H1 (cell line): ENCODE results near the gene FBP1. TPM values are rescaled to one million over a fixed set of nuclear protein-coding genes. Genes with fewer than 3 reads are reported as not detected.

Experiments used
- EGR1 ChIP-seq: IDR thresholded peaks from 2 replicates; pipeline ENCODE4 v1.6.1; 2011; ENCODE audit warnings: low read depth, low read length, borderline replicate concordance
- JUND ChIP-seq: IDR thresholded peaks from 2 replicates; pipeline ENCODE4 v1.6.1; 2011; ENCODE audit warnings: mild to moderate bottlenecking, improper control_type of control experiment, low read length
- SP4 ChIP-seq: IDR thresholded peaks from 2 replicates; pipeline ENCODE4 v1.6.1; 2012; ENCODE audit warnings: low read length, inconsistent platforms
- polyA plus RNA-seq, 7 experiments: library from polyadenylated mRNA; depleted of rRNA in 3 of 7; stranded (reverse) in 5 of 7; unstranded in 2 of 7; fragments of >200 nt in 5 of 7; fragments of 200-250 nt in 2 of 7; gene quantifications; 1 replicate in 5 of 7; 2 replicates in 1 of 7; 4 replicates in 1 of 7; pipeline versions ENCODE4 v1.2.1 to v1.2.3, GENCODE V29; 2011 to 2013; ENCODE audit warnings: missing spikeins in 2 of 7, mixed read lengths in 2 of 7
- total RNA-seq: library from RNA; stranded (reverse); fragmentation: NEBNext Ultra II Directional; extraction: Animal tissue kit (Norgen Biotek cat#: 25700); gene quantifications from 2 replicates; pipeline ENCODE4 v1.2.1, GENCODE V29; 2021
- TF ChIP-seq, protein P1 (sequence below): fragments of 300-600 bp; sonication (generic); IDR thresholded peaks from 2 replicates; pipeline ENCODE4 v1.7.1; 2012; ENCODE audit warnings: low read length, moderate library complexity, mild to moderate bottlenecking, inconsistent platforms; ENCODE audit not compliant: insufficient replicate concordance

The FBP1 gene
- total and polyA plus RNA-seq, 2 of the 8 experiments (the other 6 are each of a cell fraction or from before 2014, with no cell fraction given), result 1.0 to 4.1 TPM

DNA sequence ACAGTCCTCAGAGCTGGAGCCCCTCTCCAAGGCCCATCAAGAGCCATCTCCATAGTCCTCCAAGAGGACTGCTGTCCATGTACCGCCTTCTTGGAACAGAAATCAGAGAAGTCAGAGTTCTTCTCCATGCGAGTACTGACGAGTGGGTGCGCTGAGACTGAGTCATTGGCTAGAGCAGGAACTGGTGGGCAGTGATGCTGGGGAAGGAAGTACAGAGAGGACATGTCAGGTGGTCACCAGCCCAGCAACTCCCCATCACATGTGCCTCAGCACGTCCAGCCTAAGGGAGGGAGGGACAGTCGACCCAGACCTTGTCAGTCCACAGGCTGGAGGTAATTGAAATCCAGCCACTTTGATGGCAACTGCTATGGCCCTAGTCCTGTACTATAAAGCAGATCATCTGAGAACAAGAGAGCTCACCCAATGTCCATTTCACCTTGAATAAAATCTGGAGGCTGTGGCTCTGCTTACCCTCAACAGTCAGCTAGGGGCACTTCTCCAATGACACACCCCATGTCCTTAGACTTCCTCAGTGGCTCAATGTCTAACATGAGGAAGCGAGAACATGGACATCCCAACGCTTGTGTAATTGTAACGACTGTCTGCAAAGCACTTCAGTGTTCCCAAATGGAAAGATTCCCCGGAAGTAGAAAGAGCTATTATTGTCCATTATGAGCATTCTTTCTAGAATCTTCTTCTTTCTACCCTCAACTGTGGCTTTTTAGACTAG, 15.0 kb upstream of the FBP1 start (continued):
- TF ChIP-seq, protein P1, sequence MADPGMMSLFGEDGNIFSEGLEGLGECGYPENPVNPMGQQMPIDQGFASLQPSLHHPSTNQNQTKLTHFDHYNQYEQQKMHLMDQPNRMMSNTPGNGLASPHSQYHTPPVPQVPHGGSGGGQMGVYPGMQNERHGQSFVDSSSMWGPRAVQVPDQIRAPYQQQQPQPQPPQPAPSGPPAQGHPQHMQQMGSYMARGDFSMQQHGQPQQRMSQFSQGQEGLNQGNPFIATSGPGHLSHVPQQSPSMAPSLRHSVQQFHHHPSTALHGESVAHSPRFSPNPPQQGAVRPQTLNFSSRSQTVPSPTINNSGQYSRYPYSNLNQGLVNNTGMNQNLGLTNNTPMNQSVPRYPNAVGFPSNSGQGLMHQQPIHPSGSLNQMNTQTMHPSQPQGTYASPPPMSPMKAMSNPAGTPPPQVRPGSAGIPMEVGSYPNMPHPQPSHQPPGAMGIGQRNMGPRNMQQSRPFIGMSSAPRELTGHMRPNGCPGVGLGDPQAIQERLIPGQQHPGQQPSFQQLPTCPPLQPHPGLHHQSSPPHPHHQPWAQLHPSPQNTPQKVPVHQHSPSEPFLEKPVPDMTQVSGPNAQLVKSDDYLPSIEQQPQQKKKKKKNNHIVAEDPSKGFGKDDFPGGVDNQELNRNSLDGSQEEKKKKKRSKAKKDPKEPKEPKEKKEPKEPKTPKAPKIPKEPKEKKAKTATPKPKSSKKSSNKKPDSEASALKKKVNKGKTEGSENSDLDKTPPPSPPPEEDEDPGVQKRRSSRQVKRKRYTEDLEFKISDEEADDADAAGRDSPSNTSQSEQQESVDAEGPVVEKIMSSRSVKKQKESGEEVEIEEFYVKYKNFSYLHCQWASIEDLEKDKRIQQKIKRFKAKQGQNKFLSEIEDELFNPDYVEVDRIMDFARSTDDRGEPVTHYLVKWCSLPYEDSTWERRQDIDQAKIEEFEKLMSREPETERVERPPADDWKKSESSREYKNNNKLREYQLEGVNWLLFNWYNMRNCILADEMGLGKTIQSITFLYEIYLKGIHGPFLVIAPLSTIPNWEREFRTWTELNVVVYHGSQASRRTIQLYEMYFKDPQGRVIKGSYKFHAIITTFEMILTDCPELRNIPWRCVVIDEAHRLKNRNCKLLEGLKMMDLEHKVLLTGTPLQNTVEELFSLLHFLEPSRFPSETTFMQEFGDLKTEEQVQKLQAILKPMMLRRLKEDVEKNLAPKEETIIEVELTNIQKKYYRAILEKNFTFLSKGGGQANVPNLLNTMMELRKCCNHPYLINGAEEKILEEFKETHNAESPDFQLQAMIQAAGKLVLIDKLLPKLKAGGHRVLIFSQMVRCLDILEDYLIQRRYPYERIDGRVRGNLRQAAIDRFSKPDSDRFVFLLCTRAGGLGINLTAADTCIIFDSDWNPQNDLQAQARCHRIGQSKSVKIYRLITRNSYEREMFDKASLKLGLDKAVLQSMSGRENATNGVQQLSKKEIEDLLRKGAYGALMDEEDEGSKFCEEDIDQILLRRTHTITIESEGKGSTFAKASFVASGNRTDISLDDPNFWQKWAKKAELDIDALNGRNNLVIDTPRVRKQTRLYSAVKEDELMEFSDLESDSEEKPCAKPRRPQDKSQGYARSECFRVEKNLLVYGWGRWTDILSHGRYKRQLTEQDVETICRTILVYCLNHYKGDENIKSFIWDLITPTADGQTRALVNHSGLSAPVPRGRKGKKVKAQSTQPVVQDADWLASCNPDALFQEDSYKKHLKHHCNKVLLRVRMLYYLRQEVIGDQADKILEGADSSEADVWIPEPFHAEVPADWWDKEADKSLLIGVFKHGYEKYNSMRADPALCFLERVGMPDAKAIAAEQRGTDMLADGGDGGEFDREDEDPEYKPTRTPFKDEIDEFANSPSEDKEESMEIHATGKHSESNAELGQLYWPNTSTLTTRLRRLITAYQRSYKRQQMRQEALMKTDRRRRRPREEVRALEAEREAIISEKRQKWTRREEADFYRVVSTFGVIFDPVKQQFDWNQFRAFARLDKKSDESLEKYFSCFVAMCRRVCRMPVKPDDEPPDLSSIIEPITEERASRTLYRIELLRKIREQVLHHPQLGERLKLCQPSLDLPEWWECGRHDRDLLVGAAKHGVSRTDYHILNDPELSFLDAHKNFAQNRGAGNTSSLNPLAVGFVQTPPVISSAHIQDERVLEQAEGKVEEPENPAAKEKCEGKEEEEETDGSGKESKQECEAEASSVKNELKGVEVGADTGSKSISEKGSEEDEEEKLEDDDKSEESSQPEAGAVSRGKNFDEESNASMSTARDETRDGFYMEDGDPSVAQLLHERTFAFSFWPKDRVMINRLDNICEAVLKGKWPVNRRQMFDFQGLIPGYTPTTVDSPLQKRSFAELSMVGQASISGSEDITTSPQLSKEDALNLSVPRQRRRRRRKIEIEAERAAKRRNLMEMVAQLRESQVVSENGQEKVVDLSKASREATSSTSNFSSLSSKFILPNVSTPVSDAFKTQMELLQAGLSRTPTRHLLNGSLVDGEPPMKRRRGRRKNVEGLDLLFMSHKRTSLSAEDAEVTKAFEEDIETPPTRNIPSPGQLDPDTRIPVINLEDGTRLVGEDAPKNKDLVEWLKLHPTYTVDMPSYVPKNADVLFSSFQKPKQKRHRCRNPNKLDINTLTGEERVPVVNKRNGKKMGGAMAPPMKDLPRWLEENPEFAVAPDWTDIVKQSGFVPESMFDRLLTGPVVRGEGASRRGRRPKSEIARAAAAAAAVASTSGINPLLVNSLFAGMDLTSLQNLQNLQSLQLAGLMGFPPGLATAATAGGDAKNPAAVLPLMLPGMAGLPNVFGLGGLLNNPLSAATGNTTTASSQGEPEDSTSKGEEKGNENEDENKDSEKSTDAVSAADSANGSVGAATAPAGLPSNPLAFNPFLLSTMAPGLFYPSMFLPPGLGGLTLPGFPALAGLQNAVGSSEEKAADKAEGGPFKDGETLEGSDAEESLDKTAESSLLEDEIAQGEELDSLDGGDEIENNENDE, result no peak
- TF ChIP-seq EGR1 (no peak), SP4 (no peak), JUND (no peak)
